COLO668 (cell line): Measurements from ENCODE around the gene ENKUR.
"Not testable (repeated sequence)": the region's sequence is repeated elsewhere in the genome, so short reads cannot be mapped to it uniquely, and the experiment has no call there.

Experiments
- DNase-seq: peaks from one replicate; lab custom pipeline; 2025; ENCODE audit not compliant: unreplicated experiment; lab: John Stamatoyannopoulos, UW

Gene ENKUR

GRCh38 chr10:24979685-24980084 is 36.3 kb downstream of the ENKUR start:
- no peak for DNase-seq

GRCh38 chr10:24974976-24975375 is 41.0 kb downstream of the ENKUR start:
- DNase-seq, result no peak

- no peak for DNase-seq
Observed at GRCh38 chr10:24973163-24973562, 42.8 kb downstream of the ENKUR start.

GRCh38 chr10:24971374-24971773 is 44.6 kb downstream of the ENKUR start:
- no peak for DNase-seq

- DNase-seq, result no peak
Observed at GRCh38 chr10:24969841-24970281, 46.1 kb downstream of the ENKUR start.

GRCh38 chr10:24968951-24969350 is 47.0 kb downstream of the ENKUR start:
- DNase-seq, result not testable (repeated sequence)

GRCh38 chr10:24968349-24968748 is 47.6 kb downstream of the ENKUR start:
- DNase-seq, result no peak

- DNase-seq, result no peak
Observed at GRCh38 chr10:24966962-24967481, 48.9 kb downstream of the ENKUR start.

- DNase-seq, result no peak
Observed at GRCh38 chr10:24965051-24965450, 50.9 kb downstream of the ENKUR start.

- no peak for DNase-seq
Observed at GRCh38 chr10:24963521-24964041, 52.4 kb downstream of the ENKUR start.

- no peak for DNase-seq
Observed at GRCh38 chr10:24962995-24963394, 53.0 kb downstream of the ENKUR start.

- no peak for DNase-seq
Observed at GRCh38 chr10:24961582-24961981, 54.4 kb downstream of the ENKUR start.

GRCh38 chr10:24959382-24959730 is 56.6 kb downstream of the ENKUR start:
- no peak for DNase-seq

GRCh38 chr10:24958721-24959381 is 57.1 kb downstream of the ENKUR start:
- DNase-seq, result no peak

- DNase-seq, result no peak
Observed at GRCh38 chr10:24958091-24958720, 57.8 kb downstream of the ENKUR start.

GRCh38 chr10:24957624-24958051 is 58.3 kb downstream of the ENKUR start:
- DNase-seq, result not testable (repeated sequence)

GRCh38 chr10:24953675-24954074 is 62.3 kb downstream of the ENKUR start:
- no peak for DNase-seq

- peak; percentile 64 for DNase-seq
Observed at GRCh38 chr10:24952707-24953645, 63.0 kb downstream of the ENKUR start.

GRCh38 chr10:24952143-24952706 is 63.7 kb downstream of the ENKUR start, which contains the start of gene PRTFDC1:
Gene PRTFDC1 (minus strand): TSS chr10:24952606. CDS start chr10:24952575, 31 bp downstream.
- peak; percentile 64 for DNase-seq

GRCh38 chr10:24951201-24952142 is 64.5 kb downstream of the ENKUR start:
- peak; percentile 9 for DNase-seq
